NK-92 treated with Interleukin-12 subunit alpha and Interleukin-12 subunit beta, amount 100 ng/mL, for 24 hours (cell line): ENCODE measurements around the gene TMEM14B.
A peak's percentile ranks its signal among the peaks of the same experiment; 100 is the strongest.
"Not testable (repeated sequence)": the region's sequence is repeated elsewhere in the genome, so short reads cannot be mapped to it uniquely, and the experiment has no call there.

Experiments used
- DNase-seq: peaks from one replicate; lab custom pipeline; 2025; lab: John Stamatoyannopoulos, UW

Gene TMEM14B

GRCh38 chr6:10746915-10747250 is 722 bp upstream of the TMEM14B start:
- no peak for DNase-seq

GRCh38 chr6:10749734-10750133 is 2.1 kb downstream of the TMEM14B start:
- DNase-seq: no peak

GRCh38 chr6:10750568-10750967 is 3.0 kb downstream of the TMEM14B start:
- not testable (repeated sequence) for DNase-seq

GRCh38 chr6:10751757-10752156 is 4.2 kb downstream of the TMEM14B start:
- not testable (repeated sequence) for DNase-seq

- no peak for DNase-seq
Observed at GRCh38 chr6:10756085-10756484, 8.5 kb downstream of the TMEM14B start.

GRCh38 chr6:10759312-10759839 is 11.8 kb downstream of the TMEM14B start:
- no peak for DNase-seq

GRCh38 chr6:10759884-10760329 is 12.3 kb downstream of the TMEM14B start:
- no peak for DNase-seq

- DNase-seq: no peak
Observed at GRCh38 chr6:10763006-10763405, 15.4 kb downstream of the TMEM14B start.

GRCh38 chr6:10769419-10769818 is 21.8 kb downstream of the TMEM14B start:
- no peak for DNase-seq

GRCh38 chr6:10771371-10771894 is 23.8 kb downstream of the TMEM14B start:
- no peak for DNase-seq

- DNase-seq: no peak
Observed at GRCh38 chr6:10778230-10778629, 30.6 kb downstream of the TMEM14B start.

GRCh38 chr6:10779076-10779475 is 31.5 kb downstream of the TMEM14B start:
- DNase-seq: no peak

- no peak for DNase-seq
Observed at GRCh38 chr6:10791673-10792072, 44.1 kb downstream of the TMEM14B start.

GRCh38 chr6:10792101-10792500 is 44.5 kb downstream of the TMEM14B start:
- no peak for DNase-seq

GRCh38 chr6:10793035-10793434 is 45.4 kb downstream of the TMEM14B start:
- DNase-seq: no peak

- DNase-seq: no peak
Observed at GRCh38 chr6:10793695-10794094, 46.1 kb downstream of the TMEM14B start.

- no peak for DNase-seq
Observed at GRCh38 chr6:10794239-10794638, 46.6 kb downstream of the TMEM14B start.

GRCh38 chr6:10800810-10801209 is 53.2 kb downstream of the TMEM14B start:
- DNase-seq: no peak

- DNase-seq: peak; percentile 13
Observed at GRCh38 chr6:10801224-10801848, 53.7 kb downstream of the TMEM14B start.
